Nephron progenitor cell (in vitro differentiated cells): ENCODE data around the gene CLDN7.

Source experiments
- DNase-seq: peaks from one replicate; pipeline ENCODE4 v3.0.0; 2021
- H3K27ac Mint-ChIP-seq: 2 replicates; pipeline ENCODE4 v1.8.0; 2021; ENCODE audit warnings: mild to moderate bottlenecking, moderate library complexity, mixed read lengths
- H3K27me3 Mint-ChIP-seq: 2 replicates; pipeline ENCODE4 v1.8.0; 2021; ENCODE audit warnings: mild to moderate bottlenecking, low read depth, mixed read lengths; ENCODE audit not compliant: poor library complexity
- H3K36me3 Mint-ChIP-seq: 2 replicates; pipeline ENCODE4 v1.8.0; 2021; ENCODE audit warnings: low read depth, mixed read lengths
- H3K4me1 Mint-ChIP-seq: 2 replicates; pipeline ENCODE4 v1.8.0; 2021; ENCODE audit warnings: mixed read lengths
- H3K4me3 Mint-ChIP-seq: 2 replicates; pipeline ENCODE4 v1.8.0; 2021; ENCODE audit warnings: mild to moderate bottlenecking, moderate library complexity, mixed read lengths
- H3K9me3 Mint-ChIP-seq: 2 replicates; pipeline ENCODE4 v1.8.0; 2021; ENCODE audit warnings: mild to moderate bottlenecking, moderate library complexity, mixed read lengths
- CTCF ChIP-seq: fragments of 200-600 bp; sonication (generic); IDR thresholded peaks from 2 replicates; pipeline ENCODE4 v1.5.0; 2021; ENCODE audit warnings: antibody characterized with exemption

Gene CLDN7

GRCh38 chr17:7289256-7290032, 27.2 kb upstream of the CLDN7 start:
- Mint-ChIP-seq H3K27ac (no peak overlapping the region), H3K4me1 (peaks cover 66% of the 10 kb centered on the region)

GRCh38 chr17:7285679-7286078, 23.4 kb upstream of the CLDN7 start:
- H3K4me3 Mint-ChIP-seq, result no peak overlapping the region
- peaks cover 9% of the 10 kb centered on the region for H3K36me3 Mint-ChIP-seq
- DNase-seq, result no peak
- no peaks in the 10 kb centered on the region for H3K27me3 Mint-ChIP-seq
- TF ChIP-seq CTCF, result no peak
- no peaks in the 10 kb centered on the region for H3K9me3 Mint-ChIP-seq
- H3K27ac Mint-ChIP-seq, result no peak overlapping the region
- peaks cover 60% of the 10 kb centered on the region for H3K4me1 Mint-ChIP-seq

More at GRCh38 chr17:7289256-7290032, 27.2 kb upstream of the CLDN7 start:
- Mint-ChIP-seq H3K36me3 (peaks cover 9% of the 10 kb centered on the region), H3K9me3 (no peaks in the 10 kb centered on the region), H3K27me3 (peaks cover 24% of the 10 kb centered on the region), H3K4me3 (no peak overlapping the region)
- no peak for TF ChIP-seq CTCF
- DNase-seq, result no peak

- H3K4me3 Mint-ChIP-seq, result no peak overlapping the region
- no peak for DNase-seq
These were observed 22.6 kb upstream of the CLDN7 start for GRCh38 chr17:7284911-7285310.

GRCh38 chr17:7283471-7284216, 21.4 kb upstream of the CLDN7 start:
- DNase-seq, result no peak
- peaks cover 15% of the 10 kb centered on the region for H3K27me3 Mint-ChIP-seq
- H3K4me3 Mint-ChIP-seq, result peak overlapping the region; percentile 32
- H3K27ac Mint-ChIP-seq, result no peak overlapping the region
- H3K9me3 Mint-ChIP-seq, result no peaks in the 10 kb centered on the region
- peaks cover 9% of the 10 kb centered on the region for H3K36me3 Mint-ChIP-seq
- no peak for TF ChIP-seq CTCF
- peaks cover 59% of the 10 kb centered on the region for H3K4me1 Mint-ChIP-seq

More at GRCh38 chr17:7284911-7285310, 22.6 kb upstream of the CLDN7 start:
- no peak for TF ChIP-seq CTCF
- Mint-ChIP-seq H3K36me3 (peaks cover 9% of the 10 kb centered on the region), H3K27ac (no peak overlapping the region), H3K4me1 (peaks cover 62% of the 10 kb centered on the region), H3K27me3 (peaks cover 4% of the 10 kb centered on the region), H3K9me3 (no peaks in the 10 kb centered on the region)

- no peak overlapping the region for H3K27ac Mint-ChIP-seq
- H3K9me3 Mint-ChIP-seq, result no peaks in the 10 kb centered on the region
- TF ChIP-seq CTCF, result no peak
- peaks cover 9% of the 10 kb centered on the region for H3K36me3 Mint-ChIP-seq
- H3K27me3 Mint-ChIP-seq, result peaks cover 18% of the 10 kb centered on the region
- H3K4me3 Mint-ChIP-seq, result peak overlapping the region; percentile 84
- H3K4me1 Mint-ChIP-seq, result peaks cover 50% of the 10 kb centered on the region
- DNase-seq, result no peak
These were observed 20.6 kb upstream of the CLDN7 start for GRCh38 chr17:7282752-7283321.
